ENCODE data around the gene SIPA1L3. TPM values are rescaled to one million over a fixed set of nuclear protein-coding genes. Genes with fewer than 3 reads are reported as not detected.

The SIPA1L3 gene
- total and polyA plus RNA-seq, 2 donors from 2014 or later = 5.8 to 61.7 TPM

GRCh38 chr19:37969695-37970094 lies 62.7 kb downstream of the SIPA1L3 start:
- no peaks in the 10 kb centered on the region for H3K27me3 ChIP-seq (ENCODE audit: control insufficient read depth, insufficient read depth, low read length)
- H3K4me3 ChIP-seq (ENCODE audit: low read length in 3 of 3) = no peak overlapping the region
- H3K27ac ChIP-seq (ENCODE audit: low read depth in 2 of 2, low read length in 2 of 2) = no peak overlapping the region
- DNase-seq = no peak
- intact Hi-C loops (cut with DNase I) = no loop called here
- peaks cover 0 to 6% (median 2%) of the 10 kb centered on the region in 3 donors for H3K9me3 ChIP-seq (ENCODE audit: control insufficient read depth in 2 of 3, insufficient read depth in 1 of 3, low read length in 3 of 3)
- no peak for TF ChIP-seq CTCF (IDR thresholded peaks at IDR 0.05; ENCODE audit: borderline replicate concordance, extremely low read depth, insufficient read depth)
- H3K36me3 ChIP-seq (ENCODE audit: control insufficient read depth in 2 of 3, insufficient read depth in 3 of 3, low read length in 3 of 3) = no peaks in the 10 kb centered on the region
- H3K9ac ChIP-seq (ENCODE audit: low read length in 3 of 3) = no peak overlapping the region
- no peak for FAIRE-seq
- peaks cover 0 to 6% (median 6%) of the 10 kb centered on the region in 3 donors for H3K4me1 ChIP-seq (ENCODE audit: control insufficient read depth in 2 of 3, insufficient read depth in 2 of 3, low read depth in 1 of 3, low read length in 3 of 3)

- H3K9ac ChIP-seq (ENCODE audit: low read length in 3 of 3) = no peak overlapping the region
- FAIRE-seq = no peak
- peaks cover 0 to 6% (median 6%) of the 10 kb centered on the region in 3 donors for H3K4me1 ChIP-seq (ENCODE audit: control insufficient read depth in 2 of 3, insufficient read depth in 2 of 3, low read depth in 1 of 3, low read length in 3 of 3)
- no peak for DNase-seq
- no peaks in the 10 kb centered on the region for H3K27me3 ChIP-seq (ENCODE audit: control insufficient read depth, insufficient read depth, low read length)
- H3K9me3 ChIP-seq (ENCODE audit: control insufficient read depth in 2 of 3, insufficient read depth in 1 of 3, low read length in 3 of 3) = peaks cover 0 to 6% (median 2%) of the 10 kb centered on the region in 3 donors
- intact Hi-C loops (cut with DNase I) = no loop called here
- H3K4me3 ChIP-seq (ENCODE audit: low read length in 3 of 3) = no peak overlapping the region
- no peaks in the 10 kb centered on the region for H3K36me3 ChIP-seq (ENCODE audit: control insufficient read depth in 2 of 3, insufficient read depth in 3 of 3, low read length in 3 of 3)
- TF ChIP-seq CTCF (IDR thresholded peaks at IDR 0.05; ENCODE audit: borderline replicate concordance, extremely low read depth, insufficient read depth) = no peak
- H3K27ac ChIP-seq (ENCODE audit: low read depth in 2 of 2, low read length in 2 of 2) = no peak overlapping the region
Measured at GRCh38 chr19:37970699-37971098, 63.7 kb downstream of the SIPA1L3 start.

- Histone ChIP-seq H3K4me1 (ENCODE audit: control insufficient read depth in 2 of 3, insufficient read depth in 2 of 3, low read depth in 1 of 3, low read length in 3 of 3) (no peaks in the 10 kb centered on the region), H3K27ac (ENCODE audit: low read depth in 2 of 2, low read length in 2 of 2) (no peak overlapping the region), H3K4me3 (ENCODE audit: low read length in 3 of 3) (no peak overlapping the region), H3K36me3 (ENCODE audit: control insufficient read depth in 2 of 3, insufficient read depth in 3 of 3, low read length in 3 of 3) (no peaks in the 10 kb centered on the region), H3K9me3 (ENCODE audit: control insufficient read depth in 2 of 3, insufficient read depth in 1 of 3, low read length in 3 of 3) (peaks cover 0 to 6% (median 2%) of the 10 kb centered on the region in 3 donors), H3K9ac (ENCODE audit: low read length in 3 of 3) (no peak overlapping the region), H3K27me3 (ENCODE audit: control insufficient read depth, insufficient read depth, low read length) (no peaks in the 10 kb centered on the region)
- FAIRE-seq (no peak), DNase-seq (no peak)
- intact Hi-C loops (cut with DNase I) = no loop called here
- no peak for TF ChIP-seq CTCF (IDR thresholded peaks at IDR 0.05; ENCODE audit: borderline replicate concordance, extremely low read depth, insufficient read depth)
Measured at GRCh38 chr19:37972803-37973202, 65.8 kb downstream of the SIPA1L3 start.

GRCh38 chr19:37973666-37974065 lies 66.7 kb downstream of the SIPA1L3 start:
- TF ChIP-seq CTCF (IDR thresholded peaks at IDR 0.05; ENCODE audit: borderline replicate concordance, extremely low read depth, insufficient read depth) = no peak
- Histone ChIP-seq H3K4me1 (ENCODE audit: control insufficient read depth in 2 of 3, insufficient read depth in 2 of 3, low read depth in 1 of 3, low read length in 3 of 3) (no peaks in the 10 kb centered on the region), H3K27me3 (ENCODE audit: control insufficient read depth, insufficient read depth, low read length) (no peaks in the 10 kb centered on the region), H3K36me3 (ENCODE audit: control insufficient read depth in 2 of 3, insufficient read depth in 3 of 3, low read length in 3 of 3) (no peaks in the 10 kb centered on the region), H3K9me3 (ENCODE audit: control insufficient read depth in 2 of 3, insufficient read depth in 1 of 3, low read length in 3 of 3) (peaks cover 0 to 6% (median 2%) of the 10 kb centered on the region in 3 donors), H3K9ac (ENCODE audit: low read length in 3 of 3) (no peak overlapping the region), H3K4me3 (ENCODE audit: low read length in 3 of 3) (no peak overlapping the region), H3K27ac (ENCODE audit: low read depth in 2 of 2, low read length in 2 of 2) (no peak overlapping the region)
- DNase-seq (no peak), FAIRE-seq (no peak)
- intact Hi-C loops (cut with DNase I) = no loop called here
